HL-60/S4 treated with retinoic acid at 250 ng/mL for 4 days and 3 days (cell line): ENCODE measurements around the gene CCDC50.

Source experiments
- in situ Hi-C: fragments of 300-500 bp; cut with MboI; formaldehyde crosslinking; loops from 2 replicates; pipeline ENCODE4 v1.7.0; 2022; ENCODE audit warnings: low sequenced_read_pairs

Gene CCDC50

GRCh38 chr3:191415566-191415965, 86.4 kb downstream of the CCDC50 start:
- in situ Hi-C loops: no loop called here

- in situ Hi-C loops: no loop called here
Measured at GRCh38 chr3:191417457-191417729, 88.2 kb downstream of the CCDC50 start.

- in situ Hi-C loops: no loop called here
Measured at GRCh38 chr3:191420771-191421170, 91.6 kb downstream of the CCDC50 start.

GRCh38 chr3:191424881-191425280, 95.7 kb downstream of the CCDC50 start:
- in situ Hi-C loops: no loop called here

- in situ Hi-C loops: no loop called here
Measured at GRCh38 chr3:191425322-191425734, 96.1 kb downstream of the CCDC50 start.

- in situ Hi-C loops: no loop called here
Measured at GRCh38 chr3:191426311-191426710, 97.1 kb downstream of the CCDC50 start.

- in situ Hi-C loops: no loop called here
Measured at GRCh38 chr3:191428177-191428576, 99.0 kb downstream of the CCDC50 start.

- in situ Hi-C loops: no loop called here
Measured at GRCh38 chr3:191430103-191430502, 100.9 kb downstream of the CCDC50 start.

GRCh38 chr3:191431160-191431822, 102.1 kb downstream of the CCDC50 start:
- in situ Hi-C loops: no loop called here

GRCh38 chr3:191432162-191432561, 103.0 kb downstream of the CCDC50 start:
- in situ Hi-C loops: no loop called here

- in situ Hi-C loops: no loop called here
Measured at GRCh38 chr3:191434024-191434423, 104.8 kb downstream of the CCDC50 start.

GRCh38 chr3:191435981-191436380, 106.8 kb downstream of the CCDC50 start:
- in situ Hi-C loops: no loop called here

- in situ Hi-C loops: no loop called here
Measured at GRCh38 chr3:191438150-191438814, 109.1 kb downstream of the CCDC50 start.

- in situ Hi-C loops: no loop called here
Measured at GRCh38 chr3:191440532-191440931, 111.3 kb downstream of the CCDC50 start.

- in situ Hi-C loops: no loop called here
Measured at GRCh38 chr3:191441687-191442086, 112.5 kb downstream of the CCDC50 start.

GRCh38 chr3:191444569-191444968, 115.4 kb downstream of the CCDC50 start:
- in situ Hi-C loops: no loop called here
